ENCODE measurements around the gene LBHD2.
A peak's percentile ranks its signal among the peaks of the same experiment; 100 is the strongest.

DNA sequence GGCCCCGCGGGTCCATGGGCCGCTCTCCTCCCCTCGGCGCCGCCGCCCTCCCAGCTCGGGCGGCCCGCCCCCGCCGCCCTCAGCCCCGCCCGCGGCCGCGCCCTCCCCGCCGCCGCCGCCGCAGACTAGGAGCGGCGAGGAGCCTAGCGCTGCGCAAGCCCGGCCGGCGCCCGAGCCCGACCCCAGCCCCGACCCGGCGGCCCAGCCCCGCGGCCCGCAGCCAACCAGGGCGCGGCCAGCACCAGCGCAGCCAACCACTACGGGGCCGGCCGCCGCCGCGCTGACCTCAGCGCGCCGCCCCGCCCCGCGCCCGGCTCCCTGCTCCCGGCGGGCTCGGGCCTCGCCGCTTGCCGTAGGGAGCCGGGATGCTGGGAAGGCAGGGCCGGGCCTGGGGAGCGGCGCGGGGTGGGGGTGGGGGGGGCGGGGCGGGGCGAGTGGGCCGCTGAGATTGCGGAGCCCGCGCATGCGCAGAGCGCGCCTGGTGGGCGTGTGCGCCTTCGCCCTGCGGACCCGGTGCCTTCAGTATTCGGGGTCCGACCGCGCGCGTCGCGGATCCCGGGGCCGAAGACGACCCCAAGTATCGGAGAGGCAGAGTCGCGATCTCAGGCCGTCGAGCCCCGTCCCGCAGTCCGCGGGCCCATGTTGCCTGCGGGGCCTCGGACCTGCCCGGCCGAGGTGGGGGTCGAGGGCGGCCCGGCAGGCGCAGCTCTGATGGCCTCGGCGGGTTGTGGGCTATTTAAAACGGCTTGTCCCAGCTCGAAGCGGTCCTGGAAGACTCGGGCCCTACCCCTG lies 26.4 kb upstream of the LBHD2 start, which contains the start of gene CDC42BPB:
- TF ChIP-seq, protein P1, sequence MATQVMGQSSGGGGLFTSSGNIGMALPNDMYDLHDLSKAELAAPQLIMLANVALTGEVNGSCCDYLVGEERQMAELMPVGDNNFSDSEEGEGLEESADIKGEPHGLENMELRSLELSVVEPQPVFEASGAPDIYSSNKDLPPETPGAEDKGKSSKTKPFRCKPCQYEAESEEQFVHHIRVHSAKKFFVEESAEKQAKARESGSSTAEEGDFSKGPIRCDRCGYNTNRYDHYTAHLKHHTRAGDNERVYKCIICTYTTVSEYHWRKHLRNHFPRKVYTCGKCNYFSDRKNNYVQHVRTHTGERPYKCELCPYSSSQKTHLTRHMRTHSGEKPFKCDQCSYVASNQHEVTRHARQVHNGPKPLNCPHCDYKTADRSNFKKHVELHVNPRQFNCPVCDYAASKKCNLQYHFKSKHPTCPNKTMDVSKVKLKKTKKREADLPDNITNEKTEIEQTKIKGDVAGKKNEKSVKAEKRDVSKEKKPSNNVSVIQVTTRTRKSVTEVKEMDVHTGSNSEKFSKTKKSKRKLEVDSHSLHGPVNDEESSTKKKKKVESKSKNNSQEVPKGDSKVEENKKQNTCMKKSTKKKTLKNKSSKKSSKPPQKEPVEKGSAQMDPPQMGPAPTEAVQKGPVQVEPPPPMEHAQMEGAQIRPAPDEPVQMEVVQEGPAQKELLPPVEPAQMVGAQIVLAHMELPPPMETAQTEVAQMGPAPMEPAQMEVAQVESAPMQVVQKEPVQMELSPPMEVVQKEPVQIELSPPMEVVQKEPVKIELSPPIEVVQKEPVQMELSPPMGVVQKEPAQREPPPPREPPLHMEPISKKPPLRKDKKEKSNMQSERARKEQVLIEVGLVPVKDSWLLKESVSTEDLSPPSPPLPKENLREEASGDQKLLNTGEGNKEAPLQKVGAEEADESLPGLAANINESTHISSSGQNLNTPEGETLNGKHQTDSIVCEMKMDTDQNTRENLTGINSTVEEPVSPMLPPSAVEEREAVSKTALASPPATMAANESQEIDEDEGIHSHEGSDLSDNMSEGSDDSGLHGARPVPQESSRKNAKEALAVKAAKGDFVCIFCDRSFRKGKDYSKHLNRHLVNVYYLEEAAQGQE (IDR thresholded peaks at IDR 0.05; ENCODE audit: low read depth, low read length): no peak
- TF ChIP-seq, protein P2, sequence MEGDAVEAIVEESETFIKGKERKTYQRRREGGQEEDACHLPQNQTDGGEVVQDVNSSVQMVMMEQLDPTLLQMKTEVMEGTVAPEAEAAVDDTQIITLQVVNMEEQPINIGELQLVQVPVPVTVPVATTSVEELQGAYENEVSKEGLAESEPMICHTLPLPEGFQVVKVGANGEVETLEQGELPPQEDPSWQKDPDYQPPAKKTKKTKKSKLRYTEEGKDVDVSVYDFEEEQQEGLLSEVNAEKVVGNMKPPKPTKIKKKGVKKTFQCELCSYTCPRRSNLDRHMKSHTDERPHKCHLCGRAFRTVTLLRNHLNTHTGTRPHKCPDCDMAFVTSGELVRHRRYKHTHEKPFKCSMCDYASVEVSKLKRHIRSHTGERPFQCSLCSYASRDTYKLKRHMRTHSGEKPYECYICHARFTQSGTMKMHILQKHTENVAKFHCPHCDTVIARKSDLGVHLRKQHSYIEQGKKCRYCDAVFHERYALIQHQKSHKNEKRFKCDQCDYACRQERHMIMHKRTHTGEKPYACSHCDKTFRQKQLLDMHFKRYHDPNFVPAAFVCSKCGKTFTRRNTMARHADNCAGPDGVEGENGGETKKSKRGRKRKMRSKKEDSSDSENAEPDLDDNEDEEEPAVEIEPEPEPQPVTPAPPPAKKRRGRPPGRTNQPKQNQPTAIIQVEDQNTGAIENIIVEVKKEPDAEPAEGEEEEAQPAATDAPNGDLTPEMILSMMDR (IDR thresholded peaks at IDR 0.05): no peak
- TF ChIP-seq, protein P3, sequence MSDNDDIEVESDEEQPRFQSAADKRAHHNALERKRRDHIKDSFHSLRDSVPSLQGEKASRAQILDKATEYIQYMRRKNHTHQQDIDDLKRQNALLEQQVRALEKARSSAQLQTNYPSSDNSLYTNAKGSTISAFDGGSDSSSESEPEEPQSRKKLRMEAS (IDR thresholded peaks at IDR 0.05; ENCODE audit: low read depth): 0 out of 2 replicates have a peak, but pooled peaks have one; percentile 34
- TF ChIP-seq POLR2AphosphoS5 (IDR thresholded peaks at IDR 0.05; ENCODE audit: low read depth, low read length) (peak; percentile 23; the same call in 1 of the 2 replicates), YY1 (IDR thresholded peaks at IDR 0.05; ENCODE audit: low read depth) (no peak), CHD2 (IDR thresholded peaks at IDR 0.05; ENCODE audit: low read length, partially characterized antibody) (peak; percentile 5), GATA2 (CRISPR knock-in tag; IDR thresholded peaks at IDR 0.05) (no peak), TAF1 (IDR thresholded peaks at IDR 0.05; ENCODE audit: borderline replicate concordance, low read depth, low read length) (no peak), EP300 (IDR thresholded peaks at IDR 0.05; ENCODE audit: borderline replicate concordance in 1 of 2, low read depth in 1 of 2, low read length in 1 of 2) (no peak)
